ENCODE data around the gene LRPPRC.

LRPPRC gene

GRCh38 chr2:43899589-43899988 is 96.2 kb downstream of the LRPPRC start:
- H3K9ac ChIP-seq: no peak overlapping the region
- no peak overlapping the region for H3K4me3 ChIP-seq (IDR thresholded peaks at IDR 0.05; ENCODE audit: insufficient read depth, low read depth, low read length)
- H3K79me2 ChIP-seq (ENCODE audit: insufficient read depth, low read depth): no peaks in the 10 kb centered on the region
- no peaks in the 10 kb centered on the region for H3K27me3 ChIP-seq (ENCODE audit: insufficient read depth, low read depth)
- H3K36me3 ChIP-seq (ENCODE audit: insufficient read depth): peaks cover 10% of the 10 kb centered on the region; the same call in 1 of the 2 replicates
- H3K4me2 ChIP-seq: no peak overlapping the region
- H3K27ac ChIP-seq: no peak overlapping the region
- no peak for TF ChIP-seq CTCF (conservative IDR thresholded peaks at IDR 0.05; ENCODE audit: low read depth, low read length)
- H4K20me1 ChIP-seq (ENCODE audit: insufficient read depth): no peaks in the 10 kb centered on the region
- no peaks in the 10 kb centered on the region for H3K4me1 ChIP-seq (ENCODE audit: low read depth, poor library complexity, severe bottlenecking)
- no peak overlapping the region for H2AFZ ChIP-seq (ENCODE audit: low read depth)

- no peak overlapping the region for H3K9ac ChIP-seq
- no peak overlapping the region for H3K4me3 ChIP-seq (IDR thresholded peaks at IDR 0.05; ENCODE audit: insufficient read depth, low read depth, low read length)
- H3K36me3 ChIP-seq (ENCODE audit: insufficient read depth): peaks cover 14% of the 10 kb centered on the region; the same call in 1 of the 2 replicates
- H3K79me2 ChIP-seq (ENCODE audit: insufficient read depth, low read depth): no peaks in the 10 kb centered on the region
- H3K4me1 ChIP-seq (ENCODE audit: low read depth, poor library complexity, severe bottlenecking): no peaks in the 10 kb centered on the region
- TF ChIP-seq CTCF (conservative IDR thresholded peaks at IDR 0.05; ENCODE audit: low read depth, low read length): no peak
- H3K27ac ChIP-seq: no peak overlapping the region
- no peak overlapping the region for H2AFZ ChIP-seq (ENCODE audit: low read depth)
- H4K20me1 ChIP-seq (ENCODE audit: insufficient read depth): no peaks in the 10 kb centered on the region
- no peaks in the 10 kb centered on the region for H3K27me3 ChIP-seq (ENCODE audit: insufficient read depth, low read depth)
- H3K4me2 ChIP-seq: no peak overlapping the region
These were observed 96.9 kb downstream of the LRPPRC start for GRCh38 chr2:43898838-43899346.

- H3K4me1 ChIP-seq (ENCODE audit: low read depth, poor library complexity, severe bottlenecking): no peaks in the 10 kb centered on the region
- 0 out of 2 replicates have a peak, but pooled peaks have one; percentile 15 for TF ChIP-seq CTCF (conservative IDR thresholded peaks at IDR 0.05; ENCODE audit: low read depth, low read length)
- H3K36me3 ChIP-seq (ENCODE audit: insufficient read depth): peaks cover 16% of the 10 kb centered on the region; the same call in 1 of the 2 replicates
These were observed 97.5 kb downstream of the LRPPRC start for GRCh38 chr2:43898134-43898837.

GRCh38 chr2:43897492-43897891 is 98.3 kb downstream of the LRPPRC start:
- Histone ChIP-seq H2AFZ (ENCODE audit: low read depth) (no peak overlapping the region), H3K36me3 (ENCODE audit: insufficient read depth) (peaks cover 22% of the 10 kb centered on the region; the same call in 1 of the 2 replicates), H3K79me2 (ENCODE audit: insufficient read depth, low read depth) (no peaks in the 10 kb centered on the region), H3K9ac (no peak overlapping the region), H4K20me1 (ENCODE audit: insufficient read depth) (no peaks in the 10 kb centered on the region), H3K27me3 (ENCODE audit: insufficient read depth, low read depth) (no peaks in the 10 kb centered on the region), H3K27ac (no peak overlapping the region), H3K4me2 (no peak overlapping the region), H3K4me3 (IDR thresholded peaks at IDR 0.05; ENCODE audit: insufficient read depth, low read depth, low read length) (no peak overlapping the region), H3K4me1 (ENCODE audit: low read depth, poor library complexity, severe bottlenecking) (no peaks in the 10 kb centered on the region)
- no peak for TF ChIP-seq CTCF (conservative IDR thresholded peaks at IDR 0.05; ENCODE audit: low read depth, low read length)

More at GRCh38 chr2:43898134-43898837, 97.5 kb downstream of the LRPPRC start:
- Histone ChIP-seq H3K9ac (no peak overlapping the region), H3K27me3 (ENCODE audit: insufficient read depth, low read depth) (no peaks in the 10 kb centered on the region), H4K20me1 (ENCODE audit: insufficient read depth) (no peaks in the 10 kb centered on the region), H3K4me2 (no peak overlapping the region), H3K27ac (no peak overlapping the region), H3K4me3 (IDR thresholded peaks at IDR 0.05; ENCODE audit: insufficient read depth, low read depth, low read length) (no peak overlapping the region), H2AFZ (ENCODE audit: low read depth) (no peak overlapping the region), H3K79me2 (ENCODE audit: insufficient read depth, low read depth) (no peaks in the 10 kb centered on the region)

Data from KMS-11 (cell line).